Fibroblast of lung (primary cell): ENCODE data around the gene WBP1L. TPM values are rescaled to one million over a fixed set of nuclear protein-coding genes. Genes with fewer than 3 reads are reported as not detected.

ENCODE experiments used
- DNase-seq, 2 donors: peaks; one replicate each; pipeline versions ENCODE4 v3.0.0 to v3.0.0-alpha.2; 2010; ENCODE audit warnings: low read depth in 2 of 2
- H2AFZ ChIP-seq: 2 replicates; pipeline ENCODE4 v1.5.1; 2012; ENCODE audit warnings: low read length, control low read depth, inconsistent platforms
- H3K27ac ChIP-seq: 2 replicates; pipeline ENCODE4 v1.5.1; 2011; ENCODE audit warnings: low read length, control low read depth; ENCODE audit not compliant: insufficient read depth
- H3K27me3 ChIP-seq: 2 replicates; pipeline ENCODE4 v1.5.1; 2011; ENCODE audit warnings: mild to moderate bottlenecking, low read length; ENCODE audit not compliant: control insufficient read depth, insufficient read depth
- H3K36me3 ChIP-seq: 2 replicates; pipeline ENCODE4 v1.5.1; 2011; ENCODE audit warnings: low read length; ENCODE audit not compliant: control insufficient read depth, insufficient read depth
- H3K4me1 ChIP-seq: 2 replicates; pipeline ENCODE4 v1.5.1; 2011; ENCODE audit warnings: low read length; ENCODE audit not compliant: control insufficient read depth, insufficient read depth; ENCODE audit errors: extremely low read depth
- H3K4me2 ChIP-seq: 2 replicates; pipeline ENCODE4 v1.5.1; 2011; ENCODE audit warnings: low read length, control low read depth; ENCODE audit not compliant: insufficient read depth; ENCODE audit errors: extremely low read depth
- H3K4me3 ChIP-seq, 4 experiments: fragments of 200-600 bp in 1 of 4; sonication (generic) in 1 of 4; replicated peaks in 1 of 4; 2 replicates each; pipeline ENCODE4 v1.5.1; 2011 to 2016; ENCODE audit warnings: low read length in 4 of 4, low read depth in 3 of 4, mild to moderate bottlenecking in 3 of 4, control low read depth in 2 of 4, inconsistent platforms in 1 of 4, mixed read lengths in 1 of 4; ENCODE audit not compliant: insufficient read depth in 1 of 4; ENCODE audit errors: control extremely low read depth in 1 of 4
- H3K79me2 ChIP-seq: 2 replicates; pipeline ENCODE4 v1.5.1; 2012; ENCODE audit warnings: mild to moderate bottlenecking, low read length, inconsistent platforms; ENCODE audit not compliant: control insufficient read depth, insufficient read depth
- H3K9ac ChIP-seq: 2 replicates; pipeline ENCODE4 v1.5.1; 2011; ENCODE audit warnings: mild to moderate bottlenecking, low read length, control low read depth; ENCODE audit not compliant: insufficient read depth
- H3K9me3 ChIP-seq: 2 replicates; pipeline ENCODE4 v1.5.1; 2012; ENCODE audit warnings: low read depth, low read length; ENCODE audit not compliant: control insufficient read depth, insufficient read depth
- H4K20me1 ChIP-seq: 2 replicates; pipeline ENCODE4 v1.5.1; 2011; ENCODE audit warnings: low read length; ENCODE audit not compliant: control insufficient read depth, insufficient read depth; ENCODE audit errors: extremely low read depth
- CTCF ChIP-seq, 2 donors: IDR thresholded peaks in 1 of 2; conservative IDR thresholded peaks in 1 of 2; 1 replicate in 1 of 2; 2 replicates in 1 of 2; pipeline ENCODE4 v1.5.1; 2011 to 2012; ENCODE audit warnings: low read length in 2 of 2, control low read depth in 1 of 2, inconsistent platforms in 1 of 2, low read depth in 1 of 2, mild to moderate bottlenecking in 1 of 2
- EZH2 ChIP-seq: IDR thresholded peaks from 2 replicates; pipeline ENCODE4 v1.5.1; 2012; ENCODE audit warnings: low read length, control low read depth, mild to moderate bottlenecking; ENCODE audit errors: missing control alignments
- polyA plus RNA-seq, 2 donors: library from polyadenylated mRNA; depleted of rRNA in 1 of 2; stranded (reverse) in 1 of 2; unstranded in 1 of 2; fragments of >200 nt; gene quantifications; 2 replicates each; pipeline ENCODE4 v1.2.1, GENCODE V29; 2011 to 2012; ENCODE audit warnings: missing spikeins in 1 of 2
- total RNA-seq: library from RNA; depleted of rRNA; stranded (reverse); fragments of >200 nt; gene quantifications from 2 replicates; pipeline ENCODE4 v1.2.1, GENCODE V29; 2014

WBP1L gene
- total and polyA plus RNA-seq, 2 donors (not counting 1 experiment from before 2014, with no cell fraction given): 36.8 to 40.0 TPM

DNA sequence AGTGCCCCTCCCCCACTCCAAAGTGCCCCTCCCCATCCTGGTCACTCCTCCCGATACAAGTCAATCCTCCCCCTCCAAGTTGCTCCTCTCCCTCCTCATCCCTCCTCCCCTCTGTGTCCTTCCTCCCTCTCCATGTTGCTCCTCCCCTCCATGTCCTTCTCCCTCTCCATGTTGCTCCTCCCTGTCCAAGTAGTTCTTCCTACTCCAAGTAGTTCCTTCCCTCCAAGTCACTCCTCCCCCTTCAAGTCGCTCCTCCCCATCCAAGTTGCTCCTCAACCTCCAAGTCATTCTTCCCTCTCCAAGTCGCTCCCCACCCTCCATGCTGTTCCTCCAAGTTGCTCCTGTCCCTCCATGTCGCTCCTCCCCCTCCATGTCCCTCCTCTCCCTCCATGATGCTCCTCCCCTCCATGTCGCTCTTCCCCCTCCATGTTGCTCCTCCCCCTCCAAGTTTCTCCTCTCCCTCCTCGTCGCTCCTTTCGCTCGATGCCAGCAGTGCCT, 8.6 kb upstream of the WBP1L start:
- no peak overlapping the region for H3K9ac ChIP-seq
- no peaks in the 10 kb centered on the region for H3K27me3 ChIP-seq
- no peak overlapping the region for H2AFZ ChIP-seq
- H3K4me1 ChIP-seq: no peaks in the 10 kb centered on the region
- no peak overlapping the region for H3K4me3 ChIP-seq
- H3K9me3 ChIP-seq: no peaks in the 10 kb centered on the region
- no peaks in the 10 kb centered on the region for H3K36me3 ChIP-seq
- TF ChIP-seq EZH2: no peak
- no peak for TF ChIP-seq CTCF (conservative IDR thresholded peaks at IDR 0.05 in 1 of 2, IDR thresholded peaks at IDR 0.05 in 1 of 2; ENCODE audit: low read depth in 1 of 2, low read length in 2 of 2)
- H3K4me2 ChIP-seq: no peak overlapping the region
- H3K79me2 ChIP-seq: no peaks in the 10 kb centered on the region
- H4K20me1 ChIP-seq: no peaks in the 10 kb centered on the region
- DNase-seq: no peak
- H3K27ac ChIP-seq: no peak overlapping the region

- Histone ChIP-seq H3K9me3 (no peaks in the 10 kb centered on the region), H3K36me3 (no peaks in the 10 kb centered on the region), H4K20me1 (no peaks in the 10 kb centered on the region), H3K4me3 (no peak overlapping the region), H3K4me1 (no peaks in the 10 kb centered on the region), H3K27ac (no peak overlapping the region), H2AFZ (no peak overlapping the region), H3K79me2 (no peaks in the 10 kb centered on the region), H3K27me3 (no peaks in the 10 kb centered on the region), H3K4me2 (no peak overlapping the region), H3K9ac (no peak overlapping the region)
- TF ChIP-seq EZH2 (no peak), CTCF (conservative IDR thresholded peaks at IDR 0.05 in 1 of 2, IDR thresholded peaks at IDR 0.05 in 1 of 2; ENCODE audit: low read depth in 1 of 2, low read length in 2 of 2) (no peak)
- no peak for DNase-seq
Observed at GRCh38 chr10:102738692-102739121, 5.0 kb upstream of the WBP1L start.

DNA sequence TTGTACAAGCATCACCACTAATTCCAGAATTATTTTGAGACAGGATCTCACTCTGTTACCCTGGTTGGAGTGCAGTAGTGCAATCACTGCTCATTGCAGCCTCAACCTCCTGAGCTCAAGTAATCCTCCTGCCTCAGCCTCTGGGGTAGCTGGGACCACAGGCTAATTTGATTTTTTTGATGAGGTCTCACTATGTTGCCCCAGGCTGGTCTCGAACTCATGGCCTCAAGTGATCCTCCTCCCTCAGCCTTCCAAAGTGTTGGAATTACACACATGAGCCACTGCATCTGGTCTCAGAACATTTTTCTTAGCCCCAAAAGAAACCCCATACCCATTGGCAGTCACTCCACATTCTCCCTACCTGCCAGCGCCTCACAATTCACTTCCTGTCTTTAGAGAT, 3.5 kb upstream of the WBP1L start:
- H3K79me2 ChIP-seq: peaks cover 14% of the 10 kb centered on the region
- no peak overlapping the region for H3K9ac ChIP-seq
- no peak overlapping the region for H3K4me2 ChIP-seq
- H4K20me1 ChIP-seq: no peaks in the 10 kb centered on the region
- H3K27ac ChIP-seq: no peak overlapping the region
- TF ChIP-seq EZH2 (no peak), CTCF (conservative IDR thresholded peaks at IDR 0.05 in 1 of 2, IDR thresholded peaks at IDR 0.05 in 1 of 2; ENCODE audit: low read depth in 1 of 2, low read length in 2 of 2) (no peak)
- no peaks in the 10 kb centered on the region for H3K36me3 ChIP-seq
- no peak overlapping the region for H2AFZ ChIP-seq
- DNase-seq: no peak
- H3K9me3 ChIP-seq: no peaks in the 10 kb centered on the region
- no peaks in the 10 kb centered on the region for H3K27me3 ChIP-seq
- no peaks in the 10 kb centered on the region for H3K4me1 ChIP-seq
- no peak overlapping the region for H3K4me3 ChIP-seq
